ENCODE results near the gene MAEL. TPM values are rescaled to one million over a fixed set of nuclear protein-coding genes. Genes with fewer than 3 reads are reported as not detected.

MAEL gene
- total RNA-seq, 4 donors from 2014 or later, result not detected

GRCh38 chr1:166948856-166949350 lies 40.2 kb upstream of the MAEL start:
- Histone ChIP-seq H3K27ac (no peak overlapping the region), H3K27me3 (peaks cover 0 to 32% (median 2%) of the 10 kb centered on the region in 4 donors), H3K36me3 (no peaks in the 10 kb centered on the region), H3K4me3 (no peak overlapping the region), H3K4me1 (peaks cover 0 to 21% (median 3%) of the 10 kb centered on the region in 3 donors), H3K9me3 (no peaks in the 10 kb centered on the region)
- intact Hi-C loops (cut with DNase I), result no loop called here
- 78 to 83% methylated on average over 2 of the region's 2 CpGs for WGBS, 2 donors
- TF ChIP-seq, protein P1, sequence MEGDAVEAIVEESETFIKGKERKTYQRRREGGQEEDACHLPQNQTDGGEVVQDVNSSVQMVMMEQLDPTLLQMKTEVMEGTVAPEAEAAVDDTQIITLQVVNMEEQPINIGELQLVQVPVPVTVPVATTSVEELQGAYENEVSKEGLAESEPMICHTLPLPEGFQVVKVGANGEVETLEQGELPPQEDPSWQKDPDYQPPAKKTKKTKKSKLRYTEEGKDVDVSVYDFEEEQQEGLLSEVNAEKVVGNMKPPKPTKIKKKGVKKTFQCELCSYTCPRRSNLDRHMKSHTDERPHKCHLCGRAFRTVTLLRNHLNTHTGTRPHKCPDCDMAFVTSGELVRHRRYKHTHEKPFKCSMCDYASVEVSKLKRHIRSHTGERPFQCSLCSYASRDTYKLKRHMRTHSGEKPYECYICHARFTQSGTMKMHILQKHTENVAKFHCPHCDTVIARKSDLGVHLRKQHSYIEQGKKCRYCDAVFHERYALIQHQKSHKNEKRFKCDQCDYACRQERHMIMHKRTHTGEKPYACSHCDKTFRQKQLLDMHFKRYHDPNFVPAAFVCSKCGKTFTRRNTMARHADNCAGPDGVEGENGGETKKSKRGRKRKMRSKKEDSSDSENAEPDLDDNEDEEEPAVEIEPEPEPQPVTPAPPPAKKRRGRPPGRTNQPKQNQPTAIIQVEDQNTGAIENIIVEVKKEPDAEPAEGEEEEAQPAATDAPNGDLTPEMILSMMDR (IDR thresholded peaks at IDR 0.05), result no peak
- no peak for TF ChIP-seq POLR2A (IDR thresholded peaks at IDR 0.05)
- DNase-seq, result no peak

DNA sequence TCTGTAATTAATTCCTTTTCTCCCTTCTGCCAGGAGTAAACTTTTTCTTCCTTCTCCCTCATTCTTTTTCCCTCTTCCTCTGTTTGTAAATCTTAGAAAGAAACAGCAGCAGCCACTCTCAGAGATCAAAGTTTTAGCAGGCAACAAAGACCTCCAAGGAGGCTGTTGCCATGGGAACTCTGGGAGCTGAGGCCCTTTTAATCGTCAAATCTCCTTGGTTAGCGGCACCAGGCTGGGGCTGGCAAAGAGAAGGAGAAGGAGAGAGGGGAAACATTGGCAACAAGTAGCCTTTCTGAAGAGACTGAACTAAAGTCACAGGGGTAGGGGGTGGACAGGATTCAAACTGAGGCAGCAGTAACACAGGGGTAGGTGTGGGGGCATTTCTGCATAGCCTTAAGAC lies 38.9 kb upstream of the MAEL start:
- no peak for DNase-seq
- intact Hi-C loops (cut with DNase I), result no loop called here
- Histone ChIP-seq H3K4me3 (no peak overlapping the region), H3K36me3 (no peaks in the 10 kb centered on the region), H3K4me1 (peaks cover 0 to 21% (median 3%) of the 10 kb centered on the region in 3 donors), H3K27me3 (peaks cover 0 to 32% (median 2%) of the 10 kb centered on the region in 4 donors), H3K9me3 (no peaks in the 10 kb centered on the region), H3K27ac (no peak overlapping the region)
- TF ChIP-seq, protein P1 (IDR thresholded peaks at IDR 0.05), result no peak
- TF ChIP-seq POLR2A (IDR thresholded peaks at IDR 0.05), result no peak
- WGBS, 2 donors, result 88 to 93% methylated on average over 2 of the region's 2 CpGs

GRCh38 chr1:166951050-166951449 lies 38.0 kb upstream of the MAEL start:
- 57 to 100% methylated on average over 2 of the region's 2 CpGs for WGBS, 2 donors
- H3K27me3 ChIP-seq, result peaks cover 0 to 27% (median 2%) of the 10 kb centered on the region in 4 donors
- H3K27ac ChIP-seq, result no peak overlapping the region
- DNase-seq, result no peak
- no peaks in the 10 kb centered on the region for H3K36me3 ChIP-seq
- intact Hi-C loops (cut with DNase I), result no loop called here
- no peak overlapping the region for H3K4me3 ChIP-seq
- TF ChIP-seq, protein P1 (IDR thresholded peaks at IDR 0.05), result no peak
- TF ChIP-seq POLR2A (IDR thresholded peaks at IDR 0.05), result no peak
- no peaks in the 10 kb centered on the region for H3K9me3 ChIP-seq
- H3K4me1 ChIP-seq, result peaks cover 0 to 21% (median 3%) of the 10 kb centered on the region in 3 donors

DNA sequence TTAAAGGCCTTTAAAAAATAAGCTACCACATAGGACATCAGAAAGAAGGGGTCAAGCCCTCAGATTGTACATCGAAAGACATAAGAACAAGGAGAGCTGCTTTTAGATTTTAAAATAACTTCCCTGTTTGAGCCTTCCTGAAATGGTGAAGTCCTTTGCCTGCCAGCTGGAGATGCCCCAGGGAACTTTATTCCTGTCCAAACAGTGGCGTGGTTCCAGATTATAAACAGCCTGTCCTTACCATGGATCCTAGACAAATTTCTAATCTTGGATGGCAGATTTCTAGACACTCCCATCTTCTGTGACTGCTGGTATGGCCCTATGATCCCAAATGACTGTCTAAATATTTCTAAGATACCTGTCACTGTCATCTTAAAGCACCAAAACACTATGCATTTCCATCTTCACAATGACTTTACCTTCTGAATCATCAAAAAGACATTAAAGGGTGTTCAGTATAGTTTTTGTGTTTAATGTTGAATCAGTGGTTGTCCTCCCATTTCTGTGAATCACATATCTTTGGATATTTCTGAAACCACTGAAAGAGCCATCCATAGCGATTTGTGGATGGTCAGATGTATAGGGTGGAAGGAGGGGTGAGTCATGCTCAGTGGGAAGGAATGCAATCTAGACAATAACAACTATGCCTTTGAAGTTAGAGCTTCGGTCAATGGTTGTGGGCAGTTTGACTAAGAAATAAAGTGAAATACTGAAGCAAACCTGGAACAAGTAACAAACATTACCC lies 36.9 kb upstream of the MAEL start:
- intact Hi-C loops (cut with DNase I), result no loop called here
- Histone ChIP-seq H3K9me3 (no peaks in the 10 kb centered on the region), H3K27ac (no peak overlapping the region), H3K4me1 (peaks cover 0 to 18% (median 3%) of the 10 kb centered on the region in 3 donors), H3K36me3 (no peaks in the 10 kb centered on the region), H3K27me3 (peaks cover 0 to 17% (median 2%) of the 10 kb centered on the region in 4 donors), H3K4me3 (no peak overlapping the region)
- no peak for DNase-seq
- WGBS, 2 donors, result 16 to 26% methylated on average over 4 of the region's 4 CpGs
- no peak for TF ChIP-seq POLR2A (IDR thresholded peaks at IDR 0.05)
- TF ChIP-seq, protein P1 (IDR thresholded peaks at IDR 0.05), result no peak

- intact Hi-C loops (cut with DNase I), result no loop called here
Measured at GRCh38 chr1:166953491-166953890, 35.6 kb upstream of the MAEL start.

More at GRCh38 chr1:166953491-166953890, 35.6 kb upstream of the MAEL start:
- no peak for DNase-seq
- TF ChIP-seq POLR2A (IDR thresholded peaks at IDR 0.05), result no peak
- TF ChIP-seq, protein P1 (IDR thresholded peaks at IDR 0.05), result no peak
- Histone ChIP-seq H3K4me3 (no peak overlapping the region), H3K9me3 (no peaks in the 10 kb centered on the region), H3K4me1 (peaks cover 0 to 9% (median 0%) of the 10 kb centered on the region in 3 donors), H3K27ac (no peak overlapping the region), H3K36me3 (no peaks in the 10 kb centered on the region), H3K27me3 (peaks cover 0 to 4% (median 0%) of the 10 kb centered on the region in 4 donors)
